CD4-positive, CD25-positive, alpha-beta regulatory T cell (primary cell): ENCODE data around the gene KLHL2. TPM values are rescaled to one million over a fixed set of nuclear protein-coding genes. Genes with fewer than 3 reads are reported as not detected.
A peak's percentile ranks its signal among the peaks of the same experiment; 100 is the strongest.

Experiments used
- ATAC-seq, 2 donors: fragments of 150-1000 bp; cut with Tn5 transposase; one replicate each; pipeline ENCODE4 v1.10.0; 2021; ENCODE audit warnings: low read depth in 2 of 2, moderate number of reproducible peaks in 2 of 2, moderate library complexity in 1 of 2
- DNase-seq, 3 donors: peaks; one replicate each; pipeline versions ENCODE4 v3.0.0 to v3.0.0-alpha.2; 2012 to 2022; ENCODE audit warnings: mixed read lengths in 1 of 3
- H3K27ac ChIP-seq: one replicate; pipeline ENCODE4 v1.7.0; 2013; ENCODE audit warnings: mild to moderate bottlenecking, low read length; ENCODE audit not compliant: insufficient read depth, poor library complexity, severe bottlenecking
- H3K27me3 ChIP-seq: one replicate; pipeline ENCODE4 v1.7.0; 2013; ENCODE audit warnings: low read length; ENCODE audit not compliant: control insufficient read depth, insufficient read depth
- H3K36me3 ChIP-seq: one replicate; pipeline ENCODE4 v1.7.0; 2013; ENCODE audit warnings: mild to moderate bottlenecking, low read length, moderate library complexity; ENCODE audit not compliant: control insufficient read depth, insufficient read depth
- H3K4me1 ChIP-seq: 2 replicates; pipeline ENCODE4 v1.7.0; 2013; ENCODE audit warnings: mild to moderate bottlenecking, low read length; ENCODE audit not compliant: insufficient read depth, control insufficient read depth, poor library complexity, severe bottlenecking
- H3K4me3 ChIP-seq: one replicate; pipeline ENCODE4 v1.7.0; 2013; ENCODE audit warnings: low read depth, mild to moderate bottlenecking, low read length, moderate library complexity
- H3K9me3 ChIP-seq, 2 experiments: 1 replicate in 1 of 2; 2 replicates in 1 of 2; pipeline ENCODE4 v1.7.0; 2013; ENCODE audit warnings: low read length in 2 of 2, mild to moderate bottlenecking in 1 of 2, moderate library complexity in 1 of 2; ENCODE audit not compliant: control insufficient read depth in 2 of 2
- H3K27ac Mint-ChIP-seq, 3 donors: one replicate each; pipeline ENCODE4 v1.8.0; 2020 to 2022; ENCODE audit warnings: mild to moderate bottlenecking in 3 of 3, mixed read lengths in 3 of 3, moderate library complexity in 2 of 3
- H3K27me3 Mint-ChIP-seq: one replicate; pipeline ENCODE4 v1.8.0; 2022; ENCODE audit warnings: mild to moderate bottlenecking, mixed read lengths
- H3K36me3 Mint-ChIP-seq: one replicate; pipeline ENCODE4 v1.8.0; 2020; ENCODE audit warnings: mixed read lengths
- H3K4me1 Mint-ChIP-seq, 4 donors: one replicate each; pipeline ENCODE4 v1.8.0; 2020 to 2022; ENCODE audit warnings: mixed read lengths in 4 of 4, mild to moderate bottlenecking in 1 of 4
- H3K4me3 Mint-ChIP-seq, 4 donors: one replicate each; pipeline ENCODE4 v1.8.0; 2020 to 2022; ENCODE audit warnings: mild to moderate bottlenecking in 4 of 4, mixed read lengths in 4 of 4, moderate library complexity in 3 of 4
- H3K9me3 Mint-ChIP-seq, 7 donors: one replicate each; pipeline ENCODE4 v1.8.0; 2020 to 2022; ENCODE audit warnings: mixed read lengths in 7 of 7, mild to moderate bottlenecking in 3 of 7, moderate library complexity in 2 of 7
- polyA plus RNA-seq, 4 donors: library from polyadenylated mRNA; unstranded; fragments of 300-500 nt; fragmentation: Illumina TruSeq; gene quantifications; one replicate each; pipeline ENCODE4 v1.2.3, GENCODE V29; 2021
- total RNA-seq: library from RNA; stranded (reverse); gene quantifications from one replicate; pipeline ENCODE4 v1.2.3, GENCODE V29; 2022

The KLHL2 gene
- total and polyA plus RNA-seq, 5 donors from 2014 or later: 7.1 to 31.2 (median 10.2) TPM

- H3K36me3 Mint-ChIP-seq: peaks cover 38% of the 10 kb centered on the region
- H3K36me3 ChIP-seq: peaks cover 33% of the 10 kb centered on the region
- H3K27ac Mint-ChIP-seq: no peak overlapping the region
- peaks cover 13% of the 10 kb centered on the region for H3K4me1 ChIP-seq
- no peak for ATAC-seq
- DNase-seq: no peak
- H3K4me3 ChIP-seq: no peak overlapping the region
- H3K9me3 ChIP-seq: no peaks in the 10 kb centered on the region
- no peak overlapping the region for H3K4me3 Mint-ChIP-seq
- no peaks in the 10 kb centered on the region for H3K27me3 Mint-ChIP-seq
- no peak overlapping the region for H3K27ac ChIP-seq
- H3K4me1 Mint-ChIP-seq: peaks cover 27 to 40% (median 35%) of the 10 kb centered on the region in 4 donors
- no peaks in the 10 kb centered on the region for H3K27me3 ChIP-seq
- H3K9me3 Mint-ChIP-seq: no peaks in the 10 kb centered on the region
Measured at GRCh38 chr4:165297626-165298025, 90.3 kb downstream of the KLHL2 start.

DNA sequence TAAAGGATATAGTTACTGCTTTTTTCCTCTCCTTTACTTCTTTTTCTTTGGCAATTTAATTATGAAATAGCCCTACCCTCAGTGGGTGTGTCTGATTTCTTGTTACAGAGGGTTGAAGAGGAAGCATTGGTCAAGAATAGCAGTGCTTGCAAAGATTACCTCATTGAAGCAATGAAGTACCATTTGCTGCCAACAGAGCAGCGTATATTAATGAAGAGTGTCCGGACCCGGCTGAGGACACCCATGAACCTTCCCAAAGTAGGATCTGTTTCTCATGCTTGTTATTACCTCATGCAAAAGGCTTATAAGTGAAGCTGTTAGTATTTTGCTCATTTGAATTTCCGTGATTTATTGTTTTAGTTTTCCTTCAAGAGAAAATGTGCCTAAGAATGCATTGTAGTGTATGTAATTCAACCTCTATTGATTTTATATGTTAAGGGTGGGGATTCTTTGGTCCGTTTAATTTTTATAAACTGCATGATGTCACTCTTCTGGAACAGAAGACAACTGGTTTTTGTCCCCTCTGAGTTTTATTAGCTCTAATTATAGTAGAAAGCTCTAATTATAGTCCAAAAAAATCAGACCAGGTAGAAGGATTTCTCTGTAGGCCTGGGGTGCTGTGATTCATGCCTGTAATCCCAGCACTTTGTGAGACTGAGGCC lies 92.2 kb downstream of the KLHL2 start:
- H3K36me3 Mint-ChIP-seq: peaks cover 48% of the 10 kb centered on the region
- peaks cover 27 to 44% (median 38%) of the 10 kb centered on the region in 4 donors for H3K4me1 Mint-ChIP-seq

DNA sequence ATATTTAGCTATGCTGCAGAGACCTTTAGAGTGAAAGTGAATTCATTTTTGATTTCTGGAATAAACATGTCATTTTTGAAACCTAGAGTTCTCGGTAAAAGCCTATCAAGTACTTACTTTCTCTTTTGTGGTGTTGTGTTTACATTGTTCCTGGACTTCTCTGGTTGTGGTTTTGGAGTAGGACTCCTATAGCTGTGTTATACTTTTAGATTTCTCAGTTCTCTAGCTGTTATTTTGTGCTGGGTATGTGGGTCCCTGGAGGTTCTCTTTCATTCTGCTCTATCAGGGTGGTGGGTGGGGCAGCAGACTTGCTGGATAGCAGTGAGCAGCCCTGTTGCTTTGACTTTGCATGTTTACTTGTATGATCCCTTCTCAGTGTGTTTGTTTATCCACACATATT lies 94.5 kb downstream of the KLHL2 start:
- Histone ChIP-seq H3K4me3 (peak overlapping the region; percentile 69), H3K9me3 (no peaks in the 10 kb centered on the region), H3K4me1 (peaks cover 6% of the 10 kb centered on the region), H3K27me3 (no peaks in the 10 kb centered on the region), H3K27ac (peak overlapping the region; percentile 52), H3K36me3 (peaks cover 35% of the 10 kb centered on the region)
- Mint-ChIP-seq H3K36me3 (peaks cover 55% of the 10 kb centered on the region), H3K27me3 (no peaks in the 10 kb centered on the region), H3K4me3 (peak overlapping the region in 3 of 4 donors; percentile 5 to 87 (median 74)), H3K9me3 (no peaks in the 10 kb centered on the region), H3K27ac (peak overlapping the region; percentile 31 to 95 (median 87)), H3K4me1 (peaks cover 22 to 30% (median 27%) of the 10 kb centered on the region in 4 donors)
- ATAC-seq (peak; percentile 50 to 55), DNase-seq (peak in 2 of 3 donors; percentile 25 to 43)

More for the DNA sequence above, 92.2 kb downstream of the KLHL2 start:
- ATAC-seq: no peak
- Mint-ChIP-seq H3K4me3 (peak overlapping the region in 1 of 4 donors; percentile 4), H3K9me3 (no peaks in the 10 kb centered on the region), H3K27me3 (no peaks in the 10 kb centered on the region), H3K27ac (peak overlapping the region in 2 of 3 donors; percentile 3 to 53)
- Histone ChIP-seq H3K4me3 (no peak overlapping the region), H3K9me3 (no peaks in the 10 kb centered on the region), H3K4me1 (peaks cover 13% of the 10 kb centered on the region), H3K36me3 (peaks cover 35% of the 10 kb centered on the region), H3K27ac (no peak overlapping the region), H3K27me3 (no peaks in the 10 kb centered on the region)
- DNase-seq: no peak

DNA sequence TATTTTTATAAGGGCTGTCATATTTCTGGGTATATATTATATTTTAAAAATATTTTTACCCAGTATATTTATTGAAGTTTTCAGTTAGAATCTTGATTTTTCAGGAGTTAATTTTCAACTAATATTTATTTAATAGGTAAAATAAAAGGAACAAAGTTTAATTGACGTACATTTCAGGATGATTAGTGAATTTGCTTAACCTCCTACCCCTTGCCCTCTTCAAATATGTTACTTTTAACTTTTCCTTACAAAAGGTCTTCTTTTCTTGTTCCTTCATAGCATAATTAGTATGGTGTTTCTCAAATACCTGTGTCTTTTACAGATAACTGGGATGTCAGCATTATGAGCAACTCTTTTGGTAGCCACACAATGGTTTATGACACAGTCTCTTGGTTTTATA lies 95.3 kb downstream of the KLHL2 start:
- H3K27me3 Mint-ChIP-seq: no peaks in the 10 kb centered on the region
- Histone ChIP-seq H3K27ac (no peak overlapping the region), H3K36me3 (peaks cover 30% of the 10 kb centered on the region), H3K4me1 (peaks cover 6% of the 10 kb centered on the region), H3K4me3 (no peak overlapping the region), H3K27me3 (no peaks in the 10 kb centered on the region), H3K9me3 (no peaks in the 10 kb centered on the region)
- peak overlapping the region in 2 of 3 donors; percentile 73 to 84 for H3K27ac Mint-ChIP-seq
- H3K4me1 Mint-ChIP-seq: peaks cover 22 to 30% (median 27%) of the 10 kb centered on the region in 4 donors
- no peaks in the 10 kb centered on the region for H3K9me3 Mint-ChIP-seq
- H3K36me3 Mint-ChIP-seq: peaks cover 51% of the 10 kb centered on the region
- no peak for DNase-seq
- no peak overlapping the region for H3K4me3 Mint-ChIP-seq
- no peak for ATAC-seq

GRCh38 chr4:165308166-165308565 lies 100.8 kb downstream of the KLHL2 start:
- Mint-ChIP-seq H3K36me3 (peaks cover 50% of the 10 kb centered on the region), H3K27me3 (no peaks in the 10 kb centered on the region), H3K27ac (no peak overlapping the region), H3K4me3 (no peak overlapping the region), H3K9me3 (no peaks in the 10 kb centered on the region), H3K4me1 (peaks cover 7 to 19% (median 16%) of the 10 kb centered on the region in 4 donors)
- DNase-seq (no peak), ATAC-seq (no peak)
- no peak overlapping the region for H3K27ac ChIP-seq
- H3K4me1 ChIP-seq: no peaks in the 10 kb centered on the region
- no peaks in the 10 kb centered on the region for H3K27me3 ChIP-seq
- peaks cover 36% of the 10 kb centered on the region for H3K36me3 ChIP-seq
- no peak overlapping the region for H3K4me3 ChIP-seq
- no peaks in the 10 kb centered on the region for H3K9me3 ChIP-seq

DNA sequence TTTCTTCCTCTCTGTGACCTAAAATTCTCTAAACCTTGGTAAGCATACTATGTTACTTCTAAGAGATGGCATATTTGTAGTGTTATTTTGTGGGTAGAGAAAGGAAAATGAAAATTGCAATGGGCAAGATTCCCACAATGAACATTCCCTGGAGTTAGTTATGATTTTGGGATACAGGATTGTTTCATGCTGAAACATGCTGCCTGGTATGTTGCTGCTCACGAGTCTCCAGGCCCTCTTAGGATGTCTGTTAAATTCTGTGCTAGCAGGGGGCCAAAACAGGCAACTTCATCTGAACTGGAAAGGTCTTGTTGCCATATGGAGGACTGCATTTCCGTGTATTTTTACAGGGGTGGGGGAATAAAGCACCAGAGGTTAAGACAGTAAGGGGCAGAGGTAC lies 101.2 kb downstream of the KLHL2 start:
- Mint-ChIP-seq H3K4me1 (peaks cover 7 to 19% (median 16%) of the 10 kb centered on the region in 4 donors), H3K9me3 (no peaks in the 10 kb centered on the region), H3K27me3 (no peaks in the 10 kb centered on the region), H3K27ac (no peak overlapping the region), H3K36me3 (peaks cover 50% of the 10 kb centered on the region), H3K4me3 (no peak overlapping the region)
- Histone ChIP-seq H3K4me3 (no peak overlapping the region), H3K27me3 (no peaks in the 10 kb centered on the region), H3K27ac (no peak overlapping the region), H3K36me3 (peaks cover 35% of the 10 kb centered on the region), H3K9me3 (no peaks in the 10 kb centered on the region), H3K4me1 (no peaks in the 10 kb centered on the region)
- DNase-seq (no peak), ATAC-seq (no peak)

DNA sequence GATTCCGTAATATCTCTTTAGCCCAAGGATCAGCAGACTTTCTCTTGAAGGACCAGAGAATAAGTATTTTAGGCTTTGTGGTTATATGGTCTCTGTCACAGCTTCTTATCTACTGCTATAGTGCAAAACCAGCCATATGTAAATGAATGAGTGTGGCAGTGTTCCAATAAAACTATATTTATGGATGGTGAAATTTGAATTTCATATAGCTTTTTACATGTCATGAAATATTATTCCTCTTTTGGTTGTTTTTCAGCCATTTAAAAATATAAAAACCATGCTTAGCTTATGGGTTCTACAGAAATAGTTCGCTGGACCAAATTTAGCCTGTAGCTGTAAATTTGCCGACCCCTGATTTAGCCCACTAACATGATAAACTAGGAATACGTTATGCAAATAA lies 102.1 kb downstream of the KLHL2 start:
- no peaks in the 10 kb centered on the region for H3K4me1 ChIP-seq
- Mint-ChIP-seq H3K27me3 (no peaks in the 10 kb centered on the region), H3K4me3 (peak overlapping the region in 1 of 4 donors; percentile 52), H3K4me1 (peaks cover 0 to 15% (median 13%) of the 10 kb centered on the region in 4 donors), H3K9me3 (no peaks in the 10 kb centered on the region), H3K27ac (no peak overlapping the region), H3K36me3 (peaks cover 51% of the 10 kb centered on the region)
- H3K27me3 ChIP-seq: no peaks in the 10 kb centered on the region
- H3K9me3 ChIP-seq: no peaks in the 10 kb centered on the region
- H3K36me3 ChIP-seq: peaks cover 40% of the 10 kb centered on the region
- no peak for DNase-seq
- no peak overlapping the region for H3K27ac ChIP-seq
- H3K4me3 ChIP-seq: no peak overlapping the region
- no peak for ATAC-seq

DNA sequence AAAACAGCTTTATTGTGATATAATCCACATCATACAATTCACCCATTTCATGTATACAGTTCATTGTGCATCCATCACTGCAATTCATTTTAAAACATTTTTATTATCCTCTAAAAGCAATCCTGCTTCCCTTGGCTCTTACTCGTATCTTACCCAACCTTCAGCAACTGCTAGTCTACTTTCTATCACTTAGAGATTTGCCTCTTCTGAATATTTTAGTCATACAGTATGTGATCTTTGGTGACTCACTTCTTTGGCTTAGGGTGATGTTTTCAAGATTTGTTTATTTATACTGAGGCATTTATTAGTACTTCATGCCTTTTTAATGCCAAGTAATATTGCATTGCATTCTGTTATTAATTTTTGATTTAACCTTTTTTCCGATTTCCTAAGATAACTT lies 105.1 kb downstream of the KLHL2 start:
- Histone ChIP-seq H3K4me3 (no peak overlapping the region), H3K9me3 (no peaks in the 10 kb centered on the region), H3K27ac (no peak overlapping the region), H3K27me3 (no peaks in the 10 kb centered on the region), H3K4me1 (no peaks in the 10 kb centered on the region), H3K36me3 (peaks cover 40% of the 10 kb centered on the region)
- no peaks in the 10 kb centered on the region for H3K9me3 Mint-ChIP-seq
- no peak for DNase-seq
- H3K4me1 Mint-ChIP-seq: peaks cover 0 to 14% (median 7%) of the 10 kb centered on the region in 4 donors
- no peak for ATAC-seq
- H3K27me3 Mint-ChIP-seq: no peaks in the 10 kb centered on the region
- peaks cover 42% of the 10 kb centered on the region for H3K36me3 Mint-ChIP-seq
- H3K27ac Mint-ChIP-seq: no peak overlapping the region
- H3K4me3 Mint-ChIP-seq: no peak overlapping the region
